Neural crest cell (in vitro differentiated cells): ENCODE data around the gene ACKR3. TPM values are rescaled to one million over a fixed set of nuclear protein-coding genes. Genes with fewer than 3 reads are reported as not detected.

Experiments
- DNase-seq: peaks from one replicate; pipeline ENCODE4 v3.0.0; 2021; ENCODE audit warnings: low read depth, mixed read lengths, low spot score
- H3K27ac Mint-ChIP-seq: one replicate; pipeline ENCODE4 v1.8.0; 2021; ENCODE audit warnings: mild to moderate bottlenecking, mixed read lengths; ENCODE audit not compliant: unreplicated experiment
- H3K27me3 Mint-ChIP-seq: 2 replicates; pipeline ENCODE4 v1.8.0; 2021; ENCODE audit warnings: low read depth, mild to moderate bottlenecking, mixed read lengths
- H3K36me3 Mint-ChIP-seq: 2 replicates; pipeline ENCODE4 v1.8.0; 2021; ENCODE audit warnings: low read depth, mild to moderate bottlenecking, mixed read lengths
- H3K4me1 Mint-ChIP-seq: 2 replicates; pipeline ENCODE4 v1.8.0; 2021; ENCODE audit warnings: mixed read lengths
- H3K4me3 Mint-ChIP-seq: one replicate; pipeline ENCODE4 v1.8.0; 2021; ENCODE audit warnings: mild to moderate bottlenecking, mixed read lengths
- H3K9me3 Mint-ChIP-seq: 2 replicates; pipeline ENCODE4 v1.8.0; 2021; ENCODE audit warnings: mixed read lengths
- CTCF ChIP-seq: fragments of 200-600 bp; sonication (generic); conservative IDR thresholded peaks from 2 replicates; pipeline ENCODE4 v1.5.0; 2021; ENCODE audit warnings: antibody characterized with exemption, mild to moderate bottlenecking
- total RNA-seq: library from RNA; stranded (reverse); gene quantifications from 2 replicates; pipeline ENCODE4 v1.2.1, GENCODE V29; 2021

Gene ACKR3
- total RNA-seq, 1 donor from 2014 or later: 24.5 TPM

- Mint-ChIP-seq H3K27ac (no peak overlapping the region), H3K36me3 (no peaks in the 10 kb centered on the region), H3K4me3 (no peak overlapping the region), H3K4me1 (peaks cover 5% of the 10 kb centered on the region), H3K9me3 (peaks cover 5% of the 10 kb centered on the region), H3K27me3 (no peaks in the 10 kb centered on the region)
- DNase-seq: no peak
- TF ChIP-seq CTCF: no peak
Measured at GRCh38 chr2:236544362-236544761, 25.3 kb upstream of the ACKR3 start.

- no peak for DNase-seq
- no peaks in the 10 kb centered on the region for H3K27me3 Mint-ChIP-seq
- H3K27ac Mint-ChIP-seq: no peak overlapping the region
- no peaks in the 10 kb centered on the region for H3K36me3 Mint-ChIP-seq
- H3K4me1 Mint-ChIP-seq: peaks cover 5% of the 10 kb centered on the region
- peaks cover 5% of the 10 kb centered on the region for H3K9me3 Mint-ChIP-seq
- no peak for TF ChIP-seq CTCF
- H3K4me3 Mint-ChIP-seq: no peak overlapping the region
Measured at GRCh38 chr2:236545248-236545658, 24.4 kb upstream of the ACKR3 start.

DNA sequence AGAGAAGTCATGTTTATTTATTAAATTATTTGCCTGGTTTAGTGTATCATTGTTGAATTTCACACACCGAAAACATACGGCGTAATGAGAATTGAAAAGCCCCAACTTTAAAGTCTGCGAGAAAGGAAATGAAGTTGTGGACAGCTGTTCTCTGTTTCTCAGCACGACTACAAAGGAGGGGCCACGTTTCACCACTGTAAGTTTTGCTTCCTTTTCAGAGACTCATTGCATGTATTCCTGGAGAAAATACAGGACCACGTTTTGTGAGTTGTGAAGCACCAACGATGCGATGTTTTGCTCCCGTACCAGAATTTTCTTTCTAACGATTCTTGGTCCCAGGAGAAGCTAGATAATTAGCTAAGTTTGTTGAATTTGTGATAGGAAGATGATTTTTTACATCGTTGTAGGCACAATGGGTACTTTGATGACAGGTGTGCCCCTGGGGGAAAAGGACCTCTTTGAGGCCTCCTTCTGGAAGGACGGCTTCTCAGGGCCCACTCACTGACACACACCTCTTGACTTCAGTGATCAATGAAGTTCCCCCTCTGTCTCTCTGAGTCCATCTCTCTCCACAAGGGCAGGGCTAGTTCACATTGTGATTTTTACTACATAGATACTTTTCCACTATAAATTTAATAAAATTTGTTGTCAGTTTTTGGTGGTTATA is 23.7 kb upstream of the ACKR3 start:
- H3K36me3 Mint-ChIP-seq: no peaks in the 10 kb centered on the region
- no peak overlapping the region for H3K4me3 Mint-ChIP-seq
- TF ChIP-seq CTCF: no peak

GRCh38 chr2:236546561-236547002 is 23.0 kb upstream of the ACKR3 start:
- Mint-ChIP-seq H3K27me3 (no peaks in the 10 kb centered on the region), H3K9me3 (peaks cover 5% of the 10 kb centered on the region), H3K36me3 (no peaks in the 10 kb centered on the region), H3K4me1 (peaks cover 13% of the 10 kb centered on the region), H3K4me3 (no peak overlapping the region), H3K27ac (no peak overlapping the region)
- DNase-seq: no peak
- TF ChIP-seq CTCF: no peak

More for the DNA sequence above, 23.7 kb upstream of the ACKR3 start:
- H3K27ac Mint-ChIP-seq: peak overlapping the region; percentile 16
- H3K9me3 Mint-ChIP-seq: peaks cover 5% of the 10 kb centered on the region
- no peaks in the 10 kb centered on the region for H3K27me3 Mint-ChIP-seq
- no peak for DNase-seq
- H3K4me1 Mint-ChIP-seq: peaks cover 7% of the 10 kb centered on the region

GRCh38 chr2:236547725-236548124 is 21.9 kb upstream of the ACKR3 start:
- TF ChIP-seq CTCF: no peak
- DNase-seq: no peak
- H3K27me3 Mint-ChIP-seq: no peaks in the 10 kb centered on the region
- no peak overlapping the region for H3K27ac Mint-ChIP-seq
- H3K4me1 Mint-ChIP-seq: peaks cover 24% of the 10 kb centered on the region
- peaks cover 5% of the 10 kb centered on the region for H3K9me3 Mint-ChIP-seq
- no peak overlapping the region for H3K4me3 Mint-ChIP-seq
- H3K36me3 Mint-ChIP-seq: no peaks in the 10 kb centered on the region
